Naive thymus-derived CD4-positive, alpha-beta T cell (primary cell): Measurements from ENCODE around the gene DSCAM. TPM values are rescaled to one million over a fixed set of nuclear protein-coding genes. Genes with fewer than 3 reads are reported as not detected.

Source experiments
- ATAC-seq: fragments of 150-1000 bp; cut with Tn5 transposase; 2 replicates; pipeline ENCODE4 v1.10.0; 2021; ENCODE audit warnings: mild to moderate bottlenecking, moderate library complexity
- CTCF ChIA-PET: fragments of 350-600 bp; sonication (Branson Sonifier 250); formaldehyde crosslinking; loops from one replicate; lab custom pipeline; 2021; ENCODE audit warnings: antibody characterized with exemption; lab: Charles Lee
- POLR2A ChIA-PET: fragments of 350-600 bp; sonication (Branson Sonifier 250); formaldehyde crosslinking; loops from one replicate; lab custom pipeline; 2021; ENCODE audit warnings: antibody characterized with exemption, inconsistent platforms; lab: Charles Lee
- DNase-seq, 9 donors: peaks; one replicate each; pipeline versions ENCODE4 v3.0.0 to v3.0.0-alpha.2; 2020 to 2022; ENCODE audit warnings: mixed read lengths in 1 of 9
- H3K27ac ChIP-seq: one replicate; pipeline ENCODE4 v1.7.0; 2013; ENCODE audit warnings: mild to moderate bottlenecking, low read depth, low read length, moderate library complexity
- H3K27me3 ChIP-seq, 2 donors: one replicate each; pipeline ENCODE4 v1.7.0; 2013; ENCODE audit warnings: low read length in 2 of 2, mild to moderate bottlenecking in 2 of 2, moderate library complexity in 2 of 2; ENCODE audit not compliant: control insufficient read depth in 2 of 2, insufficient read depth in 2 of 2
- H3K36me3 ChIP-seq, 3 experiments: 1 replicate in 2 of 3; 2 replicates in 1 of 3; pipeline ENCODE4 v1.7.0; 2013; ENCODE audit warnings: low read length in 3 of 3, mild to moderate bottlenecking in 3 of 3, moderate library complexity in 1 of 3; ENCODE audit not compliant: insufficient read depth in 3 of 3, control insufficient read depth in 2 of 3
- H3K4me1 ChIP-seq, 2 donors: one replicate each; pipeline ENCODE4 v1.7.0; 2013; ENCODE audit warnings: low read length in 2 of 2, mild to moderate bottlenecking in 2 of 2, moderate library complexity in 1 of 2; ENCODE audit not compliant: control insufficient read depth in 2 of 2, insufficient read depth in 2 of 2
- H3K4me3 ChIP-seq: 2 replicates; pipeline ENCODE4 v1.7.0; 2013; ENCODE audit warnings: mild to moderate bottlenecking, low read length
- H3K9me3 ChIP-seq, 3 experiments: 1 replicate in 2 of 3; 2 replicates in 1 of 3; pipeline ENCODE4 v1.7.0; 2013; ENCODE audit warnings: low read length in 3 of 3; ENCODE audit not compliant: control insufficient read depth in 2 of 3
- H3K27ac Mint-ChIP-seq, 9 donors: one replicate each; pipeline ENCODE4 v1.8.0; 2020 to 2022; ENCODE audit warnings: mixed read lengths in 9 of 9, mild to moderate bottlenecking in 8 of 9, moderate library complexity in 5 of 9, inconsistent platforms in 2 of 9
- H3K27me3 Mint-ChIP-seq, 5 donors: one replicate each; pipeline ENCODE4 v1.8.0; 2021 to 2022; ENCODE audit warnings: mixed read lengths in 5 of 5, mild to moderate bottlenecking in 1 of 5
- H3K36me3 Mint-ChIP-seq, 5 donors: one replicate each; pipeline ENCODE4 v1.8.0; 2020 to 2022; ENCODE audit warnings: mixed read lengths in 5 of 5, mild to moderate bottlenecking in 3 of 5, inconsistent platforms in 1 of 5
- H3K4me1 Mint-ChIP-seq, 7 donors: one replicate each; pipeline ENCODE4 v1.8.0; 2020 to 2022; ENCODE audit warnings: mixed read lengths in 7 of 7, mild to moderate bottlenecking in 3 of 7, inconsistent platforms in 1 of 7
- H3K4me3 Mint-ChIP-seq, 10 donors: one replicate each; pipeline ENCODE4 v1.8.0; 2020 to 2022; ENCODE audit warnings: mild to moderate bottlenecking in 10 of 10, mixed read lengths in 10 of 10, moderate library complexity in 6 of 10, inconsistent platforms in 2 of 10
- H3K9me3 Mint-ChIP-seq, 11 donors: one replicate each; pipeline ENCODE4 v1.8.0; 2020 to 2022; ENCODE audit warnings: mixed read lengths in 11 of 11, mild to moderate bottlenecking in 4 of 11, inconsistent platforms in 1 of 11, moderate library complexity in 1 of 11
- intact Hi-C, 2 donors: fragments of 100-400 bp; cut with micrococcal nuclease; formaldehyde crosslinking; loops; one replicate each; pipeline ENCODE4 v1.15.1; 2023
- polyA plus RNA-seq, 2 donors: library from polyadenylated mRNA; unstranded; fragments of 300-500 nt; fragmentation: Illumina TruSeq; gene quantifications; one replicate each; pipeline ENCODE4 v1.2.3, GENCODE V29; 2021
- total RNA-seq, 6 experiments: library from RNA in 5 of 6; stranded (reverse) in 5 of 6; gene quantifications; 1 replicate in 5 of 6; 2 replicates in 1 of 6; pipeline ENCODE4 v1.2.3 and lab custom pipeline; 2021 to 2026

Gene DSCAM
- total and polyA plus RNA-seq, 7 experiments from 2014 or later: not detected

GRCh38 chr21:40002978-40003377 lies 844.0 kb downstream of the DSCAM start:
- ATAC-seq (no peak), DNase-seq (no peak)
- H3K27me3 Mint-ChIP-seq: peaks cover 0 to 28% (median 3%) of the 10 kb centered on the region in 5 donors
- no peaks in the 10 kb centered on the region for H3K4me1 Mint-ChIP-seq
- H3K4me1 ChIP-seq: no peaks in the 10 kb centered on the region
- no peaks in the 10 kb centered on the region for H3K27me3 ChIP-seq
- POLR2A ChIA-PET: no interaction called here
- H3K9me3 Mint-ChIP-seq: peaks cover 0 to 17% (median 4%) of the 10 kb centered on the region in 11 donors
- no peaks in the 10 kb centered on the region for H3K36me3 ChIP-seq
- no peak overlapping the region for H3K4me3 Mint-ChIP-seq
- H3K36me3 Mint-ChIP-seq: peaks cover 0 to 4% (median 0%) of the 10 kb centered on the region in 5 donors
- no peak overlapping the region for H3K4me3 ChIP-seq
- no peaks in the 10 kb centered on the region for H3K9me3 ChIP-seq
- H3K27ac ChIP-seq: no peak overlapping the region
- no peak overlapping the region for H3K27ac Mint-ChIP-seq
- CTCF ChIA-PET: no interaction called here
- intact Hi-C loops: no loop called here

GRCh38 chr21:39984286-39984991 lies 862.5 kb downstream of the DSCAM start:
- Histone ChIP-seq H3K4me3 (no peak overlapping the region), H3K27ac (no peak overlapping the region), H3K27me3 (no peaks in the 10 kb centered on the region), H3K4me1 (no peaks in the 10 kb centered on the region), H3K36me3 (no peaks in the 10 kb centered on the region), H3K9me3 (no peaks in the 10 kb centered on the region)
- H3K4me1 Mint-ChIP-seq: no peaks in the 10 kb centered on the region
- no peaks in the 10 kb centered on the region for H3K36me3 Mint-ChIP-seq
- POLR2A ChIA-PET: no interaction called here
- no peaks in the 10 kb centered on the region for H3K27me3 Mint-ChIP-seq
- CTCF ChIA-PET: no interaction called here
- ATAC-seq: no peak
- no peak overlapping the region for H3K4me3 Mint-ChIP-seq
- intact Hi-C loops: no loop called here
- peaks cover 0 to 6% (median 0%) of the 10 kb centered on the region in 11 donors for H3K9me3 Mint-ChIP-seq
- no peak for DNase-seq
- H3K27ac Mint-ChIP-seq: no peak overlapping the region

DNA sequence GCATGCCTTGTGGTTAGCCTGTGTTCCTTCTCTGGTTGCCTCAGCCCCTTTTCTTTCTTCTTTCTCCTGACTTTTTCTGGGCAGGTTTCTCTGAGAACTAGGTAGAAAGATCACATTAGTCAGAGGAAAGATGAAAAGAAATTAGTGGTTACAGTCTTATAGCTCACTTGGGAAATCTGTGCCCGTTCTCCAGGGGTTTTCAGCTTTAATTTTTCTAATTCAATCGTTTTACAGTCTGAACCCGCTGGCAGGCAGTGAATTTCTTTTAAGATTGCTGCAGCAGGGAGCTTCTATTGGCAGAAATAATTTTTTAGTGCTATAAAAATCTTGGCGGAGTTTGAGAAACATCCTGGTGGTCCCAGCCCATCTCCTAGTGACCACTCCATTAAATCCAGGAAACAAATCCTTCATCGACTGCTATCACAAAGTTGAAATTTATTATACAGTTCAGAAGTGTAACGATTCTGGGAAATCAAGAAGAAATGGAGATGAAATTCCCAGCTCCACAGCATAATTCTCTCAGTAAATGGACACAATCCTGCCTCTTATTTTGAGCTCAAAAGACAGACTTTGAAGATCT lies 866.6 kb downstream of the DSCAM start:
- intact Hi-C loops: no loop called here
- Histone ChIP-seq H3K27me3 (no peaks in the 10 kb centered on the region), H3K4me3 (no peak overlapping the region), H3K9me3 (no peaks in the 10 kb centered on the region), H3K4me1 (no peaks in the 10 kb centered on the region), H3K27ac (no peak overlapping the region), H3K36me3 (no peaks in the 10 kb centered on the region)
- DNase-seq (no peak), ATAC-seq (no peak)
- peaks cover 0 to 4% (median 0%) of the 10 kb centered on the region in 5 donors for H3K36me3 Mint-ChIP-seq
- ChIA-PET CTCF (no interaction called here), POLR2A (no interaction called here)
- H3K4me1 Mint-ChIP-seq: no peaks in the 10 kb centered on the region
- H3K9me3 Mint-ChIP-seq: peaks cover 0 to 9% (median 4%) of the 10 kb centered on the region in 11 donors
- H3K27ac Mint-ChIP-seq: no peak overlapping the region
- H3K27me3 Mint-ChIP-seq: peaks cover 0 to 15% (median 7%) of the 10 kb centered on the region in 5 donors
- H3K4me3 Mint-ChIP-seq: no peak overlapping the region

GRCh38 chr21:39979321-39979720 lies 867.6 kb downstream of the DSCAM start:
- Histone ChIP-seq H3K36me3 (no peaks in the 10 kb centered on the region), H3K9me3 (no peaks in the 10 kb centered on the region), H3K27ac (no peak overlapping the region), H3K27me3 (no peaks in the 10 kb centered on the region), H3K4me1 (no peaks in the 10 kb centered on the region), H3K4me3 (no peak overlapping the region)
- DNase-seq: no peak
- Mint-ChIP-seq H3K27me3 (peaks cover 0 to 16% (median 7%) of the 10 kb centered on the region in 5 donors), H3K9me3 (peaks cover 0 to 9% (median 2%) of the 10 kb centered on the region in 11 donors), H3K4me1 (no peaks in the 10 kb centered on the region), H3K4me3 (no peak overlapping the region), H3K36me3 (peaks cover 0 to 4% (median 0%) of the 10 kb centered on the region in 5 donors), H3K27ac (no peak overlapping the region)
- CTCF ChIA-PET: no interaction called here
- no peak for ATAC-seq
- intact Hi-C loops: no loop called here
- POLR2A ChIA-PET: no interaction called here

- Histone ChIP-seq H3K36me3 (no peaks in the 10 kb centered on the region), H3K9me3 (no peaks in the 10 kb centered on the region), H3K27me3 (no peaks in the 10 kb centered on the region), H3K4me1 (no peaks in the 10 kb centered on the region), H3K27ac (no peak overlapping the region), H3K4me3 (no peak overlapping the region)
- Mint-ChIP-seq H3K4me3 (no peak overlapping the region), H3K9me3 (peaks cover 0 to 9% (median 2%) of the 10 kb centered on the region in 11 donors), H3K4me1 (no peaks in the 10 kb centered on the region), H3K36me3 (peaks cover 0 to 4% (median 0%) of the 10 kb centered on the region in 5 donors), H3K27me3 (peaks cover 0 to 16% (median 7%) of the 10 kb centered on the region in 5 donors), H3K27ac (no peak overlapping the region)
- ATAC-seq (no peak), DNase-seq (no peak)
- intact Hi-C loops: no loop called here
- ChIA-PET POLR2A (no interaction called here), CTCF (no interaction called here)
These were observed 870.2 kb downstream of the DSCAM start for GRCh38 chr21:39976800-39977199.

DNA sequence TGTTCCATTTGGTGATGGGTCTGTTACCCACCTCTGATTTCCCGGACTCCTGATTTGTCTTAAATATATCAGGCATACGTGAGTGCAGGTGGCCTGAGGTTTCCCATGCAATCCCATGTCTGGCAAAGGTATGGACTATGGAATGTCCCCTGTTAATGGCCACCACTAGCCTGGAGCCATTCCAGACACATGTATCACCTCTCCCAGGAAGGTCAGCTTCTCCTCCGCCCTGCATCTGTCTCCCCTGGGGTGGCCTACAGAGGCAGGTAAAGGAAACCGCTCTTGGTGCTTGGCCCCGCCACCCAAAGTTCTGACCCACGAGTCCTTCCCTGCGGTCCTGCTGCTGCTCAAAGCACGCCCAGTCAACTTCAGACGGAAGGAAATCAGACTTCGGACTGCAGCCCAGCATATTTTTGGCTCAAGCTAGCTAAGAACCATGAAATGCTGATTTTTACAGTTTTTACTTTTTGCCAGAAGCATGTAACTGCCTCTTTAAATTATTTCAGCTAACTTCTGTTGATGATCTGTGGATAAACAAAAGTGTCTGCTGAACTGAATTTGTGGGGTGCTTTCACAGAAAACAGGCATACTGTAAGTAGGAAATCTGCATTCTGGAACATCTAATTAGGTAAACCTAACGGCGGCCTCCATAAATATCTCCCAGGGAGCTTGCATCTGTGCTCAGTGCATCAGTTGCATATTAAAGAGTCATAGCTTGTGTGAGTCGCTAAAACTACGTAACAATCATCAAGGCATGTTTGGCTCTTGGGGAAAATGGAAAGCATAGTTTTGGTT lies 873.8 kb downstream of the DSCAM start:
- no peaks in the 10 kb centered on the region for H3K4me1 ChIP-seq
- intact Hi-C loops: no loop called here
- H3K27ac ChIP-seq: no peak overlapping the region
- H3K4me3 Mint-ChIP-seq: no peak overlapping the region
- H3K4me1 Mint-ChIP-seq: no peaks in the 10 kb centered on the region
- no peaks in the 10 kb centered on the region for H3K27me3 ChIP-seq
- POLR2A ChIA-PET: no interaction called here
- CTCF ChIA-PET: no interaction called here
- no peaks in the 10 kb centered on the region for H3K36me3 ChIP-seq
- ATAC-seq: no peak
- peaks cover 2 to 18% (median 5%) of the 10 kb centered on the region in 11 donors for H3K9me3 Mint-ChIP-seq
- no peaks in the 10 kb centered on the region for H3K9me3 ChIP-seq
- no peak overlapping the region for H3K4me3 ChIP-seq
- DNase-seq: no peak
- H3K27ac Mint-ChIP-seq: no peak overlapping the region
- peaks cover 0 to 4% (median 0%) of the 10 kb centered on the region in 5 donors for H3K36me3 Mint-ChIP-seq
- H3K27me3 Mint-ChIP-seq: peaks cover 0 to 16% (median 7%) of the 10 kb centered on the region in 5 donors
